ENCODE data around the gene PMM2. TPM values are rescaled to one million over a fixed set of nuclear protein-coding genes. Genes with fewer than 3 reads are reported as not detected.

Gene PMM2
- total and polyA plus RNA-seq, 2 experiments from 2014 or later: 28.4 to 31.3 TPM

DNA sequence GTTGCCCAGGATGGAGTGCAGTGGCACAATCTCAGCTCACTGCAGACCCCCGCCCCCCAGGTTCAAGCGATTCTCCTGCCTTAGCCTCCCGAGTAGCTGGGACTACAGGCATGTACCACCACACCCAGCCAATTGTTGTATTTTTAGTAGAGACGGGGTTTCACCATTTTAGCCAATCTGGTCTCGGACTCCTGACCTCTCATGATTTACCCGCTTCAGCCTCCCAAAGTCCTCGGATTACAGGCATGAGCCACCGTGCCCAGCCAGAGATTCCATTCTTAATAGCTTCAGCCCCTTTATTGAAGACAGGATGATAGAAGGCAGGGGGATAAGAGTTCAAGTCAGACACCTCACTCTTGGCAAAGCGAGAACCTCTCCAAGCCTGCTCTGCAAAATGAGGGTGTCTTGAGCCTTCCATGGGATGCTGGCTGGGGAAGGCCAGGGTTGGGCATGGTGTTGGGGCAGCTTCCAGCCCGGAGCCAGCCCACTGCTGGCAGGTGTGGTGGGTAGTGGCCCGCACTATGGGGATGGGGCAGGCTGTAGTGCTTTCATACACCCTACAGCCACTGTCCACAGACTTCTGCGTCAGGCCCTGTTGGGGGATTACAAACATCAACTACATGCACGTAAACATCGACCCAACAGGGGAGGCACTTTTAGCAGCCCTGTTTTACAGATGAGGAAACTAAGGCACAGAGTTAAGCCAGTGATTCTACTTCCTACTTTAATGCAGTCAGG, 67.7 kb downstream of the PMM2 start:
- H3K9me3 ChIP-seq (ENCODE audit: low read depth): no peaks in the 10 kb centered on the region
- H3K4me1 ChIP-seq (ENCODE audit: insufficient read depth): peaks cover 63% of the 10 kb centered on the region
- H2AFZ ChIP-seq: no peak overlapping the region
- 87% methylated on average over 14 of the region's 14 CpGs for WGBS (ENCODE audit: low lambda C conversion rate, missing lambda C conversion rate)
- H4K20me1 ChIP-seq (ENCODE audit: insufficient read depth, poor library complexity, severe bottlenecking): peaks cover 46% of the 10 kb centered on the region
- H3K36me3 ChIP-seq (replicated peaks; ENCODE audit: insufficient read depth, low read depth): no peaks in the 10 kb centered on the region
- peaks cover 82% of the 10 kb centered on the region for H3K79me2 ChIP-seq
- TF ChIP-seq EZH2 (IDR thresholded peaks at IDR 0.05; ENCODE audit: borderline replicate concordance) (no peak), EZH2phosphoT487 (IDR thresholded peaks at IDR 0.05; ENCODE audit: low read depth, severe bottlenecking, unreplicated experiment) (no peak)
- TF ChIP-seq, protein P1, sequence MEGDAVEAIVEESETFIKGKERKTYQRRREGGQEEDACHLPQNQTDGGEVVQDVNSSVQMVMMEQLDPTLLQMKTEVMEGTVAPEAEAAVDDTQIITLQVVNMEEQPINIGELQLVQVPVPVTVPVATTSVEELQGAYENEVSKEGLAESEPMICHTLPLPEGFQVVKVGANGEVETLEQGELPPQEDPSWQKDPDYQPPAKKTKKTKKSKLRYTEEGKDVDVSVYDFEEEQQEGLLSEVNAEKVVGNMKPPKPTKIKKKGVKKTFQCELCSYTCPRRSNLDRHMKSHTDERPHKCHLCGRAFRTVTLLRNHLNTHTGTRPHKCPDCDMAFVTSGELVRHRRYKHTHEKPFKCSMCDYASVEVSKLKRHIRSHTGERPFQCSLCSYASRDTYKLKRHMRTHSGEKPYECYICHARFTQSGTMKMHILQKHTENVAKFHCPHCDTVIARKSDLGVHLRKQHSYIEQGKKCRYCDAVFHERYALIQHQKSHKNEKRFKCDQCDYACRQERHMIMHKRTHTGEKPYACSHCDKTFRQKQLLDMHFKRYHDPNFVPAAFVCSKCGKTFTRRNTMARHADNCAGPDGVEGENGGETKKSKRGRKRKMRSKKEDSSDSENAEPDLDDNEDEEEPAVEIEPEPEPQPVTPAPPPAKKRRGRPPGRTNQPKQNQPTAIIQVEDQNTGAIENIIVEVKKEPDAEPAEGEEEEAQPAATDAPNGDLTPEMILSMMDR (IDR thresholded peaks at IDR 0.05; ENCODE audit: poor library complexity): no peak
- DNase-seq (ENCODE audit: low spot score): no peak
- H3K27ac ChIP-seq: peak overlapping the region; percentile 96
- H3K4me2 ChIP-seq: peak overlapping the region; percentile 87
- no peaks in the 10 kb centered on the region for H3K9me2 ChIP-seq (replicated peaks; ENCODE audit: insufficient read depth)
- H3K27me3 ChIP-seq: no peaks in the 10 kb centered on the region
- H3K4me3 ChIP-seq: no peak overlapping the region

DNA sequence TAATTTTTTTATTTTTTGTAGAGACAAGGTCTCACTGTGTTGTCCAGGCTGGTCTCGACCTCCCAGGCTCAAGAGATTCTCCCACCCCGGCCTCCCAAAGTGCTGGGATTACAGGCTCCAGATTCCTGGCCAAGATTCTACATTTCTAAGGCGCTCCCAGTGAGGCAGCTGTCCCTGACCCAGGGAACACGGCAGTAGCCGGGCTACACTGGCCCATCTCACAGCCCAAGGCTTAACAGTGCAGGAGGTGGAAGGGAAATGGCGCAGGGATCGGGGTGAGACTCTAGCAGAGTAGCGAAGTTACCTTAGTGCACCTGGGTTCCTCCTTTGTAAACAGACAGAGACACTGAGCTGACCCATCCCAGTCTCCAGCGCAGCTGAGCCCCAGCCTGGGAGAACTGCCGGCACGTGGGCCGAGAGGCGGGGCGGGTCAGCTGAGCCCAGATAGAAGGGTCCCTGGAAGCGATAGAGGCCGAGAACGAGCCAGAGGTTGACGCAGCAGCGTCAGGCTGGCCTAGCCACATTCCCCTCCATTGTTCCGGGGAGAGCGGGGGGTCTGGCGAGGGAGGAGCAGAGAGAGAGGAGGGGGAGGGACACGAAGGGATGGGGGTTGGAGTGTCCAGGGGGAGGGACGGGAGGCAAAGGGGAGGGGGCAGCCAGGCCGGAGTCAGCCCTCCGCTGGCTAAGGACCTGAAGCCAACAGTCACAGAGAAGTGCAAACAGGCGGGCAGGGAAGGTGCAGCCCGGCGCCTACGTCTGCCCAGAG, 68.7 kb downstream of the PMM2 start:
- no peaks in the 10 kb centered on the region for H3K27me3 ChIP-seq
- no peak for TF ChIP-seq EZH2 (IDR thresholded peaks at IDR 0.05; ENCODE audit: borderline replicate concordance)
- TF ChIP-seq, protein P1 (IDR thresholded peaks at IDR 0.05; ENCODE audit: poor library complexity): no peak
- no peak for TF ChIP-seq EZH2phosphoT487 (IDR thresholded peaks at IDR 0.05; ENCODE audit: low read depth, severe bottlenecking, unreplicated experiment)
- no peaks in the 10 kb centered on the region for H3K36me3 ChIP-seq (replicated peaks; ENCODE audit: insufficient read depth, low read depth)
- peak overlapping the region; percentile 87 for H3K4me2 ChIP-seq
- WGBS (ENCODE audit: low lambda C conversion rate, missing lambda C conversion rate): 14% methylated on average over 20 of the region's 30 CpGs
- peak; percentile 77 for DNase-seq (ENCODE audit: low spot score)
- H3K9me3 ChIP-seq (ENCODE audit: low read depth): no peaks in the 10 kb centered on the region
- peak overlapping the region; percentile 16 for H2AFZ ChIP-seq
- peaks cover 40% of the 10 kb centered on the region for H4K20me1 ChIP-seq (ENCODE audit: insufficient read depth, poor library complexity, severe bottlenecking)
- H3K4me3 ChIP-seq: peak overlapping the region; percentile 100
- no peaks in the 10 kb centered on the region for H3K9me2 ChIP-seq (replicated peaks; ENCODE audit: insufficient read depth)
- peak overlapping the region; percentile 96 for H3K27ac ChIP-seq
- peaks cover 72% of the 10 kb centered on the region for H3K79me2 ChIP-seq
- peaks cover 62% of the 10 kb centered on the region for H3K4me1 ChIP-seq (ENCODE audit: insufficient read depth)

DNA sequence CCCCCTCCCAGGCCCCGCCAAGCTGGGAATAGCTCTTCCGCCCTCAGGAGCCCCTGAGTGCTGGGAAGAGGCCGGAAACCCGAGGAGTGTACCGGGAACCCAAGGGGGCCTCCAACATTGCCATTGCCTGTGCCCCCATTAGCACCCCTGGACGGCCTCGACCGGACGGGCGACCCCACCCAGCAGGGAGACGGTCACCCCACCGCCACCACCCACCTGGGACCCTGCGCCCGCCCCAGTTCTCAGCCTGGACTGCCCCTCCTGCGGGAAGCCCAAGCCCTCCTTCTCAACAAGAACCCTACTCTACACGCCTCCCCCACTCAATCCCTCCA, 69.2 kb downstream of the PMM2 start:
- peaks cover 36% of the 10 kb centered on the region for H4K20me1 ChIP-seq (ENCODE audit: insufficient read depth, poor library complexity, severe bottlenecking)
- 3% methylated on average over 7 of the region's 16 CpGs for WGBS (ENCODE audit: low lambda C conversion rate, missing lambda C conversion rate)
- no peaks in the 10 kb centered on the region for H3K27me3 ChIP-seq
- H3K9me2 ChIP-seq (replicated peaks; ENCODE audit: insufficient read depth): no peaks in the 10 kb centered on the region
- H3K4me3 ChIP-seq: peak overlapping the region; percentile 100
- peak overlapping the region; percentile 96 for H3K27ac ChIP-seq
- peaks cover 59% of the 10 kb centered on the region for H3K4me1 ChIP-seq (ENCODE audit: insufficient read depth)
- no peak for DNase-seq (ENCODE audit: low spot score)
- peaks cover 67% of the 10 kb centered on the region for H3K79me2 ChIP-seq
- H3K36me3 ChIP-seq (replicated peaks; ENCODE audit: insufficient read depth, low read depth): no peaks in the 10 kb centered on the region
- H2AFZ ChIP-seq: no peak overlapping the region
- peak overlapping the region; percentile 87 for H3K4me2 ChIP-seq
- TF ChIP-seq EZH2phosphoT487 (IDR thresholded peaks at IDR 0.05; ENCODE audit: low read depth, severe bottlenecking, unreplicated experiment) (no peak), EZH2 (IDR thresholded peaks at IDR 0.05; ENCODE audit: borderline replicate concordance) (no peak)
- TF ChIP-seq, protein P1 (IDR thresholded peaks at IDR 0.05; ENCODE audit: poor library complexity): no peak
- no peaks in the 10 kb centered on the region for H3K9me3 ChIP-seq (ENCODE audit: low read depth)

All from hepatocyte (in vitro differentiated cells).